ENCODE data around the gene KCTD14. TPM values are rescaled to one million over a fixed set of nuclear protein-coding genes. Genes with fewer than 3 reads are reported as not detected.
"Not testable (repeated sequence)": the region's sequence is repeated elsewhere in the genome, so short reads cannot be mapped to it uniquely, and the experiment has no call there.

Gene KCTD14
- total and polyA plus RNA-seq, 9 of the 15 experiments (the other 6 are each of a cell fraction or from before 2014, with no cell fraction given): 0.04 to 0.30 (median 0.11) TPM; not detected in 2

GRCh38 chr11:77990981-77991380 lies 32.1 kb downstream of the KCTD14 start (continued):
- TF ChIP-seq SP2 (IDR thresholded peaks at IDR 0.05; ENCODE audit: extremely low read depth, low read depth, low read length, poor library complexity, severe bottlenecking): no peak
- TF ChIP-seq ZNF518B (CRISPR knock-in tag; IDR thresholded peaks at IDR 0.05): no peak
- no peak for TF ChIP-seq ZNF316 (IDR thresholded peaks at IDR 0.05)

DNA sequence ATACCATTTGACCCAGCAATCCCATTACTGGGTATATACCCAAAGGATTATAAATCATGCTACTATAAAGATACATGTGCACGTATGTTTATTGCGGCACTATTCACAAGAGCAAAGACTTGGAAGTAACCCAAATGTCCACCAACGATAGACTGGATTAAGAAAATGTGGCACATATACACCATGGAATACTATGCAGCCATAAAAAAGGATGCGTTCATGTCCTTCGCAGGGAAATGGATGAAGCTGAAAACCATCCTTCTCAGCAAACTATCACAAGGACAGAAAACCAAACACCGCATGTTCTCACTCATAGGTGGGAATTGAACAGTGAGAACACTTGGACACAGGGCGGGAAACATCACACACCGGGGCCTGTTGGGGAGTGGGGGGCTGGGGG lies 36.6 kb downstream of the KCTD14 start:
- WGBS (ENCODE audit: insufficient coverage, low coverage, missing lambda C conversion rate): 90% methylated on average over 7 of the region's 8 CpGs
- intact Hi-C loops (cut with micrococcal nuclease); H3K9me3 ChIP-seq (replicated peaks; ENCODE audit: control insufficient read depth, insufficient read depth, low read depth, low read length); DNase-seq (ENCODE audit: extremely low read depth in 1 of 4, low spot score in 3 of 4); H3K27ac ChIP-seq (ENCODE audit: extremely low read depth, low read depth, low read length); ATAC-seq; CTCF ChIA-PET (ENCODE audit: low intra/inter-chr PET ratio); H3K9me1 ChIP-seq (ENCODE audit: control insufficient read depth, insufficient read depth, low read length); H2AFZ ChIP-seq (ENCODE audit: low read depth, low read length); H3K4me2 ChIP-seq (ENCODE audit: insufficient read depth, low read length); H3K9ac ChIP-seq (ENCODE audit: insufficient read depth in 1 of 2, low read depth in 2 of 2, low read length in 2 of 2); H4K20me1 ChIP-seq (replicated peaks; ENCODE audit: control insufficient read depth, insufficient read depth, low read length); BruUV-seq (replicated peaks); H3K27me3 ChIP-seq (ENCODE audit: control insufficient read depth in 2 of 2, insufficient read depth in 2 of 2, low read length in 2 of 2); H3K4me3 ChIP-seq; FAIRE-seq; H3K4me1 ChIP-seq (replicated peaks in 1 of 2; ENCODE audit: control insufficient read depth in 2 of 2, insufficient read depth in 2 of 2, low read length in 2 of 2); POLR2A ChIA-PET; in situ Hi-C loops (cut with MboI): not testable (repeated sequence)
- H3K36me3 ChIP-seq (ENCODE audit: control insufficient read depth, insufficient read depth, low read length): peaks cover 63% of the 10 kb centered on the region; the same call in 2 of the 3 replicates
- peak; percentile 92 for TF ChIP-seq ZNF146 (CRISPR knock-in tag; IDR thresholded peaks at IDR 0.05; ENCODE audit: unreplicated experiment)
- peaks cover 14% of the 10 kb centered on the region; the same call in 2 of the 3 replicates for H3K79me2 ChIP-seq (ENCODE audit: control insufficient read depth, insufficient read depth, low read length)
